H9 (cell line): ENCODE data around the gene STRN. TPM values are rescaled to one million over a fixed set of nuclear protein-coding genes. Genes with fewer than 3 reads are reported as not detected.

Experiments used
- DNase-seq: peaks from one replicate; pipeline ENCODE4 v3.0.0-alpha.2; 2017
- H2AFZ ChIP-seq: one replicate; pipeline ENCODE4 v1.6.1; 2013; ENCODE audit warnings: mild to moderate bottlenecking, low read length, control low read depth, moderate library complexity
- H2AK5ac ChIP-seq: 2 replicates; pipeline ENCODE4 v1.6.1; 2013; ENCODE audit warnings: low read length, control low read depth, mixed read lengths; ENCODE audit not compliant: insufficient read length
- H2BK120ac ChIP-seq: one replicate; pipeline ENCODE4 v1.6.1; 2013; ENCODE audit warnings: low read depth, mild to moderate bottlenecking, low read length, control low read depth, inconsistent platforms; ENCODE audit not compliant: poor library complexity, severe bottlenecking
- H2BK12ac ChIP-seq: 2 replicates; pipeline ENCODE4 v1.6.1; 2013; ENCODE audit warnings: low read length, control low read depth, mixed read lengths, low read depth; ENCODE audit not compliant: insufficient read length
- H2BK15ac ChIP-seq: 2 replicates; pipeline ENCODE4 v1.6.1; 2013; ENCODE audit warnings: low read depth, low read length, control low read depth
- H2BK20ac ChIP-seq: one replicate; pipeline ENCODE4 v1.6.1; 2013; ENCODE audit warnings: low read depth, mild to moderate bottlenecking, low read length, control low read depth, inconsistent platforms; ENCODE audit not compliant: poor library complexity, severe bottlenecking
- H2BK5ac ChIP-seq: 2 replicates; pipeline ENCODE4 v1.6.1; 2013; ENCODE audit warnings: low read length, control low read depth, mixed read lengths; ENCODE audit not compliant: insufficient read length
- H3K14ac ChIP-seq: 2 replicates; pipeline ENCODE4 v1.6.1; 2013; ENCODE audit warnings: low read length, control low read depth; ENCODE audit not compliant: insufficient read depth
- H3K18ac ChIP-seq: 2 replicates; pipeline ENCODE4 v1.6.1; 2013; ENCODE audit warnings: low read depth, mild to moderate bottlenecking, mixed read lengths, low read length, control low read depth; ENCODE audit not compliant: insufficient read length
- H3K23ac ChIP-seq: 2 replicates; pipeline ENCODE4 v1.6.1; 2013; ENCODE audit warnings: low read length, control low read depth, mixed read lengths, low read depth; ENCODE audit not compliant: insufficient read length
- H3K23me2 ChIP-seq: 2 replicates; pipeline ENCODE4 v1.6.1; 2013; ENCODE audit warnings: low read depth, mild to moderate bottlenecking, mixed read lengths, low read length, control low read depth; ENCODE audit not compliant: insufficient read length, poor library complexity, severe bottlenecking
- H3K27ac ChIP-seq: 2 replicates; pipeline ENCODE4 v1.5.1; 2013; ENCODE audit warnings: low read length, control low read depth, mixed read lengths, low read depth; ENCODE audit not compliant: insufficient read length
- H3K27me3 ChIP-seq: 2 replicates; pipeline ENCODE4 v1.6.1; 2013; ENCODE audit warnings: low read length, control low read depth, inconsistent platforms; ENCODE audit not compliant: insufficient read depth
- H3K4ac ChIP-seq: 2 replicates; pipeline ENCODE4 v1.6.1; 2013; ENCODE audit warnings: low read depth, mild to moderate bottlenecking, control low read depth, inconsistent platforms, low read length, moderate library complexity
- H3K4me1 ChIP-seq: 2 replicates; pipeline ENCODE4 v1.6.1; 2013; ENCODE audit warnings: low read length, control low read depth, inconsistent platforms; ENCODE audit not compliant: insufficient read depth
- H3K4me2 ChIP-seq: 2 replicates; pipeline ENCODE4 v1.6.1; 2013; ENCODE audit warnings: low read length, control low read depth, mixed read lengths; ENCODE audit not compliant: insufficient read length, insufficient read depth
- H3K56ac ChIP-seq: 2 replicates; pipeline ENCODE4 v1.6.1; 2013; ENCODE audit warnings: low read depth, mild to moderate bottlenecking, mixed read lengths, low read length, control low read depth; ENCODE audit not compliant: insufficient read length
- H3K79me1 ChIP-seq: 2 replicates; pipeline ENCODE4 v1.6.1; 2013; ENCODE audit warnings: low read depth, mild to moderate bottlenecking, moderate library complexity, low read length, control low read depth, inconsistent platforms; ENCODE audit not compliant: insufficient read depth, poor library complexity, severe bottlenecking
- H3K79me2 ChIP-seq: 2 replicates; pipeline ENCODE4 v1.6.1; 2013; ENCODE audit warnings: low read length, control low read depth, inconsistent platforms; ENCODE audit not compliant: insufficient read depth
- H3K9ac ChIP-seq: 2 replicates; pipeline ENCODE4 v1.6.1; 2013; ENCODE audit warnings: low read length, control low read depth, mixed read lengths; ENCODE audit not compliant: insufficient read length; ENCODE audit errors: extremely low read depth
- H3K9me3 ChIP-seq: one replicate; pipeline ENCODE4 v1.6.1; 2013; ENCODE audit warnings: low read depth, low read length, inconsistent platforms; ENCODE audit not compliant: control insufficient read depth
- H3T11ph ChIP-seq: one replicate; pipeline ENCODE4 v1.6.1; 2013; ENCODE audit warnings: mild to moderate bottlenecking, low read length, control low read depth, inconsistent platforms
- H4K20me1 ChIP-seq: one replicate; pipeline ENCODE4 v1.6.1; 2013; ENCODE audit not compliant: control insufficient read depth, insufficient read length, insufficient read depth
- H4K5ac ChIP-seq: 2 replicates; pipeline ENCODE4 v1.6.1; 2013; ENCODE audit warnings: low read depth, mild to moderate bottlenecking, mixed read lengths, low read length, control low read depth; ENCODE audit not compliant: insufficient read length
- H4K8ac ChIP-seq: replicated peaks from 2 replicates; pipeline ENCODE4 v1.6.1; 2013; ENCODE audit warnings: low read length, control low read depth, mixed read lengths, low read depth; ENCODE audit not compliant: insufficient read length
- H4K91ac ChIP-seq: 2 replicates; pipeline ENCODE4 v1.6.1; 2013; ENCODE audit warnings: low read depth, mild to moderate bottlenecking, moderate library complexity, mixed read lengths, low read length, control low read depth; ENCODE audit not compliant: insufficient read length
- H3K27ac Mint-ChIP-seq, 3 experiments: 2 replicates in 2 of 3; 3 replicates in 1 of 3; pipeline ENCODE4 v1.8.0; 2020 to 2021; ENCODE audit warnings: mixed read lengths in 3 of 3, mild to moderate bottlenecking in 1 of 3, moderate library complexity in 1 of 3
- H3K27me3 Mint-ChIP-seq: 2 replicates; pipeline ENCODE4 v1.8.0; 2021; ENCODE audit warnings: low read depth, mild to moderate bottlenecking, moderate library complexity, mixed read lengths
- H3K36me3 Mint-ChIP-seq, 3 experiments: 2 replicates in 2 of 3; 3 replicates in 1 of 3; pipeline ENCODE4 v1.8.0; 2020 to 2021; ENCODE audit warnings: low read depth in 3 of 3, mixed read lengths in 3 of 3; ENCODE audit not compliant: insufficient read depth in 1 of 3
- H3K4me1 Mint-ChIP-seq, 2 experiments: 2 replicates each; pipeline ENCODE4 v1.8.0; 2020; ENCODE audit warnings: mixed read lengths in 2 of 2
- H3K4me3 Mint-ChIP-seq, 2 experiments: 2 replicates in 1 of 2; 3 replicates in 1 of 2; pipeline ENCODE4 v1.8.0; 2020 to 2021; ENCODE audit warnings: mild to moderate bottlenecking in 2 of 2, mixed read lengths in 2 of 2, moderate library complexity in 1 of 2
- H3K9me3 Mint-ChIP-seq, 2 experiments: 2 replicates in 1 of 2; 3 replicates in 1 of 2; pipeline ENCODE4 v1.8.0; 2020; ENCODE audit warnings: mild to moderate bottlenecking in 2 of 2, mixed read lengths in 2 of 2, moderate library complexity in 1 of 2
- WGBS: extraction: QIAGEN DNeasy Blood & Tissue Kit; methylation state at CpG from one replicate; pipeline ENCODE4 v1.1.7; 2013; ENCODE audit warnings: missing lambda C conversion rate, low lambda C conversion rate, mixed read lengths; ENCODE audit not compliant: insufficient read length; ENCODE audit errors: extremely low coverage; 5-methylcytosine and 5-hydroxymethylcytosine counted together
- total RNA-seq: library from RNA; stranded (reverse); gene quantifications from 2 replicates; pipeline ENCODE4 v1.2.1, GENCODE V29; 2021
- TF ChIP-seq, protein P1 (sequence below): fragments of 200-600 bp; sonication (generic); conservative IDR thresholded peaks from 3 replicates; pipeline ENCODE4 v1.8.0; 2021; ENCODE audit warnings: antibody characterized with exemption, mild to moderate bottlenecking

Gene STRN
- total RNA-seq, 1 experiment from 2014 or later: 31.7 TPM

DNA sequence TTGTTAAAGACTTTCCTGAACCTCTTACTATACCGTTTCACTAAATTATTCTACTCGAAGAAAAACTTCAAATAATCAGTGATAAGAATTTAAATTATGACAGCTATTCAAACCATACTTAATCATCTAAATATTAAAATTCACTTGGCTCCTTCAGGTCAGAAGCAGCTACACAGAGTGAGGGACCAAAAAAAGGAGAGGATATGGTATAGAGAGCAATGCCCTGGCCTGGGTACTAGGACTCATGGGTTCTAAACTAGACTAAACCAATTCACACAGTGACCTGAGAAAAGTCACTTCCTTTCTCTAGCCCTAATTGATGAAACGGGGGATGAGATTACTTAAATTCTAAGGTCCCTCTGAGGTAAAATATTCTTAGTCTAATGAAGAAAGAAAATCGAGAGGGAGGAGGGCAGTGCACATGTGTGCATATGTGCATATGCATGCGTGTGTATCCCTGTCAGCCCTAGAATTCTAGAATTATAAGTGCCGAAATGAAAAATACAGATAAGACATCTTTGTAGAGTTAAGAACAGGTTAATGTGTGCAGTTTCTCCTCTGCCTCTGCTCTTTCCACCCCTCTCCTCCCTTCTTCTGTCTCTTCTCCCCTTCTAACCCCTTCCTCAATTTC lies 11.2 kb downstream of the STRN start:
- no peaks in the 10 kb centered on the region for H3K23me2 ChIP-seq
- H4K91ac ChIP-seq: no peak overlapping the region
- no peak overlapping the region for H3K14ac ChIP-seq
- H2BK120ac ChIP-seq: no peak overlapping the region
- H2BK20ac ChIP-seq: no peak overlapping the region
- no peak overlapping the region for H2BK5ac ChIP-seq
- no peak overlapping the region for H3K4ac ChIP-seq
- H3K27me3 ChIP-seq: no peaks in the 10 kb centered on the region
- H3K4me2 ChIP-seq: no peak overlapping the region
- no peak overlapping the region for H3K56ac ChIP-seq
- no peak overlapping the region for H4K5ac ChIP-seq
- no peak overlapping the region for H2AFZ ChIP-seq
- no peaks in the 10 kb centered on the region for H3K79me1 ChIP-seq
- no peak for DNase-seq
- H3K9ac ChIP-seq: no peak overlapping the region
- H3T11ph ChIP-seq: no peak overlapping the region
- no peak overlapping the region for H3K27ac ChIP-seq
- WGBS: 100% methylated on average over 1 of the region's 6 CpGs
- H3K18ac ChIP-seq: no peak overlapping the region
- peaks cover 5% of the 10 kb centered on the region; the same call in 1 of the 2 replicates for H3K79me2 ChIP-seq
- peaks cover 6% of the 10 kb centered on the region for H3K4me1 ChIP-seq
- H3K23ac ChIP-seq: no peak overlapping the region
- no peak overlapping the region for H2AK5ac ChIP-seq
- TF ChIP-seq, protein P1, sequence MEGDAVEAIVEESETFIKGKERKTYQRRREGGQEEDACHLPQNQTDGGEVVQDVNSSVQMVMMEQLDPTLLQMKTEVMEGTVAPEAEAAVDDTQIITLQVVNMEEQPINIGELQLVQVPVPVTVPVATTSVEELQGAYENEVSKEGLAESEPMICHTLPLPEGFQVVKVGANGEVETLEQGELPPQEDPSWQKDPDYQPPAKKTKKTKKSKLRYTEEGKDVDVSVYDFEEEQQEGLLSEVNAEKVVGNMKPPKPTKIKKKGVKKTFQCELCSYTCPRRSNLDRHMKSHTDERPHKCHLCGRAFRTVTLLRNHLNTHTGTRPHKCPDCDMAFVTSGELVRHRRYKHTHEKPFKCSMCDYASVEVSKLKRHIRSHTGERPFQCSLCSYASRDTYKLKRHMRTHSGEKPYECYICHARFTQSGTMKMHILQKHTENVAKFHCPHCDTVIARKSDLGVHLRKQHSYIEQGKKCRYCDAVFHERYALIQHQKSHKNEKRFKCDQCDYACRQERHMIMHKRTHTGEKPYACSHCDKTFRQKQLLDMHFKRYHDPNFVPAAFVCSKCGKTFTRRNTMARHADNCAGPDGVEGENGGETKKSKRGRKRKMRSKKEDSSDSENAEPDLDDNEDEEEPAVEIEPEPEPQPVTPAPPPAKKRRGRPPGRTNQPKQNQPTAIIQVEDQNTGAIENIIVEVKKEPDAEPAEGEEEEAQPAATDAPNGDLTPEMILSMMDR: no peak
- H2BK15ac ChIP-seq: no peak overlapping the region
- Mint-ChIP-seq H3K36me3 (peaks cover 0 to 8% (median 0%) of the 10 kb centered on the region in 3 experiments; a peak in 2 of 7 replicates), H3K9me3 (no peaks in the 10 kb centered on the region), H3K4me1 (peaks cover 50 to 58% of the 10 kb centered on the region in 2 experiments), H3K27me3 (no peaks in the 10 kb centered on the region), H3K27ac (peak overlapping the region in 2 of 3 experiments; percentile 12 to 29; a peak in 3 of 7 replicates), H3K4me3 (no peak overlapping the region)
- no peak overlapping the region for H4K8ac ChIP-seq
- no peak overlapping the region for H2BK12ac ChIP-seq
- no peaks in the 10 kb centered on the region for H3K9me3 ChIP-seq
- H4K20me1 ChIP-seq: no peaks in the 10 kb centered on the region
